NB4 (cell line): Measurements from ENCODE around the gene ACP5.

ENCODE experiments used
- MYC ChIP-seq: IDR thresholded peaks from 2 replicates; pipeline ENCODE4 v1.6.1; 2011; ENCODE audit warnings: low read depth, low read length
- POLR2A ChIP-seq: IDR thresholded peaks from 2 replicates; pipeline ENCODE4 v1.6.1; 2011; ENCODE audit warnings: mild to moderate bottlenecking; ENCODE audit not compliant: insufficient read length; ENCODE audit errors: extremely low read depth
- TF ChIP-seq, protein P1 (sequence below): IDR thresholded peaks from one replicate; pipeline ENCODE4 v1.5.1; 2012; ENCODE audit warnings: low read depth, low read length

- TF ChIP-seq POLR2A (no peak), MYC (no peak)
- TF ChIP-seq, protein P1, sequence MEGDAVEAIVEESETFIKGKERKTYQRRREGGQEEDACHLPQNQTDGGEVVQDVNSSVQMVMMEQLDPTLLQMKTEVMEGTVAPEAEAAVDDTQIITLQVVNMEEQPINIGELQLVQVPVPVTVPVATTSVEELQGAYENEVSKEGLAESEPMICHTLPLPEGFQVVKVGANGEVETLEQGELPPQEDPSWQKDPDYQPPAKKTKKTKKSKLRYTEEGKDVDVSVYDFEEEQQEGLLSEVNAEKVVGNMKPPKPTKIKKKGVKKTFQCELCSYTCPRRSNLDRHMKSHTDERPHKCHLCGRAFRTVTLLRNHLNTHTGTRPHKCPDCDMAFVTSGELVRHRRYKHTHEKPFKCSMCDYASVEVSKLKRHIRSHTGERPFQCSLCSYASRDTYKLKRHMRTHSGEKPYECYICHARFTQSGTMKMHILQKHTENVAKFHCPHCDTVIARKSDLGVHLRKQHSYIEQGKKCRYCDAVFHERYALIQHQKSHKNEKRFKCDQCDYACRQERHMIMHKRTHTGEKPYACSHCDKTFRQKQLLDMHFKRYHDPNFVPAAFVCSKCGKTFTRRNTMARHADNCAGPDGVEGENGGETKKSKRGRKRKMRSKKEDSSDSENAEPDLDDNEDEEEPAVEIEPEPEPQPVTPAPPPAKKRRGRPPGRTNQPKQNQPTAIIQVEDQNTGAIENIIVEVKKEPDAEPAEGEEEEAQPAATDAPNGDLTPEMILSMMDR, result no peak
These were observed 37.7 kb downstream of the ACP5 start for GRCh38 chr19:11539495-11540365.
